Kidney (tissue), 14 donors: ENCODE data around the gene IL17F. TPM values are rescaled to one million over a fixed set of nuclear protein-coding genes. Genes with fewer than 3 reads are reported as not detected.

Experiments used
- DNase-seq, 5 donors: peaks; one replicate each; pipeline ENCODE4 v3.0.0-alpha.2; 2013 to 2020
- FAIRE-seq: peaks from 2 replicates; lab custom pipeline; 2012; peaks lifted over from hg19 to GRCh38; lab: Jason Lieb, UNC
- H3K27ac ChIP-seq, 2 donors: one replicate each; pipeline ENCODE4 v1.7.0; 2013; ENCODE audit warnings: low read depth in 2 of 2, low read length in 2 of 2, inconsistent platforms in 1 of 2
- H3K27me3 ChIP-seq: one replicate; pipeline ENCODE4 v1.7.1; 2013; ENCODE audit warnings: low read length, inconsistent platforms; ENCODE audit not compliant: control insufficient read depth, insufficient read depth
- H3K36me3 ChIP-seq, 3 donors: one replicate each; pipeline versions ENCODE4 v1.7.0 to v1.7.1; 2013; ENCODE audit warnings: low read length in 3 of 3, control low read depth in 1 of 3, inconsistent platforms in 1 of 3; ENCODE audit not compliant: insufficient read depth in 3 of 3, control insufficient read depth in 2 of 3
- H3K4me1 ChIP-seq, 3 donors: one replicate each; pipeline versions ENCODE4 v1.7.0 to v1.7.1; 2013; ENCODE audit warnings: low read length in 3 of 3, inconsistent platforms in 1 of 3, low read depth in 1 of 3; ENCODE audit not compliant: control insufficient read depth in 2 of 3, insufficient read depth in 2 of 3
- H3K4me3 ChIP-seq, 3 donors: one replicate each; pipeline versions ENCODE4 v1.7.0 to v1.8.1; 2013; ENCODE audit warnings: low read length in 3 of 3, control low read depth in 1 of 3, inconsistent platforms in 1 of 3
- H3K9ac ChIP-seq, 3 donors: one replicate each; pipeline versions ENCODE4 v1.7.0 to v1.7.1; 2013; ENCODE audit warnings: low read length in 3 of 3, control low read depth in 1 of 3, inconsistent platforms in 1 of 3
- H3K9me3 ChIP-seq, 3 donors: one replicate each; pipeline versions ENCODE4 v1.7.0 to v1.7.1; 2013; ENCODE audit warnings: low read length in 3 of 3, control low read depth in 1 of 3, inconsistent platforms in 1 of 3; ENCODE audit not compliant: control insufficient read depth in 2 of 3, insufficient read depth in 1 of 3
- CTCF ChIP-seq: IDR thresholded peaks from 3 replicates; pipeline ENCODE4 v1.5.1; 2012; ENCODE audit warnings: mild to moderate bottlenecking, moderate library complexity, borderline replicate concordance; ENCODE audit not compliant: insufficient read depth; ENCODE audit errors: extremely low read depth
- intact Hi-C: fragments of 100-400 bp; cut with DNase I; formaldehyde crosslinking; loops from one replicate; pipeline ENCODE4 v1.11.1; 2022
- polyA plus RNA-seq: library from polyadenylated mRNA; stranded (reverse); fragments of 350-450 nt; fragmentation: Illumina TruSeq; extraction: RNeasy Lipid Tissue Mini Kit (QIAGEN cat#74804); gene quantifications from one replicate; pipeline ENCODE4 v1.2.3, GENCODE V29; 2014; ENCODE audit warnings: low read depth, low replicate concordance; ENCODE audit not compliant: insufficient read depth
- total RNA-seq: library from RNA; stranded (reverse); fragmentation: NEBNext Ultra II Directional; extraction: Animal tissue kit (Norgen Biotek cat#: 25700); gene quantifications from one replicate; pipeline ENCODE4 v1.2.1, GENCODE V29; 2021
- donor health status: control.
- donor health status: control.
- donor health status: control.
- donor health status: control.
- donor health status: control.
- donor health status: DM: yes; HTN: yes; CAD: no.
- donor health status: Normal renal cell carcinoma (clear cell type).

Gene IL17F
- total and polyA plus RNA-seq, 2 donors from 2014 or later = not detected

GRCh38 chr6:52210227-52210626, 34.1 kb downstream of the IL17F start:
- intact Hi-C loops = no loop called here
- H3K9me3 ChIP-seq = no peaks in the 10 kb centered on the region
- no peaks in the 10 kb centered on the region for H3K4me1 ChIP-seq
- no peak overlapping the region for H3K9ac ChIP-seq
- FAIRE-seq (no peak), DNase-seq (no peak)
- no peak for TF ChIP-seq CTCF
- H3K36me3 ChIP-seq = no peaks in the 10 kb centered on the region
- no peaks in the 10 kb centered on the region for H3K27me3 ChIP-seq
- H3K27ac ChIP-seq = no peak overlapping the region
- H3K4me3 ChIP-seq = no peak overlapping the region

DNA sequence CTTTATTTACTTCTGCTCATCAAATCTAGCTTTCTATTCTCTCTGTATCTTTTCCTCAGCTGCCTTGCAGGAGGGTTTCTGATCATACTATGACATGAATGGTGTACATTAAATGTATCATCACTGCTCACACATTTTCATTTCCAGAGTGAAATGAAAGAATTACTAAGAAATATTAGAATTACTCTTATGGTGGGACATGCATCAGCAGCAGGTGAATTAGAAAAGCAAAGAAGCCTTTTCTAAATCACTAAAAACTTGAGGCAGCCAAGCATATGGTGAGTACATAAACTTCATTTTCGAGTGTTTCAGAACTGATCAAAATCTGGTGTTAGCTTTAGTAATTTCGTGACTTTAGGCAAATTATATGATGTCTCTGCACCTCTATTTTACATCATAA, 34.5 kb downstream of the IL17F start:
- FAIRE-seq = no peak
- Histone ChIP-seq H3K9ac (no peak overlapping the region), H3K4me3 (no peak overlapping the region), H3K4me1 (no peaks in the 10 kb centered on the region), H3K27ac (no peak overlapping the region), H3K27me3 (no peaks in the 10 kb centered on the region), H3K36me3 (no peaks in the 10 kb centered on the region), H3K9me3 (no peaks in the 10 kb centered on the region)
- DNase-seq = no peak
- intact Hi-C loops = no loop called here
- no peak for TF ChIP-seq CTCF

- H3K4me1 ChIP-seq = no peaks in the 10 kb centered on the region
- no peak for TF ChIP-seq CTCF
- no peaks in the 10 kb centered on the region for H3K36me3 ChIP-seq
- DNase-seq (no peak), FAIRE-seq (no peak)
- H3K27me3 ChIP-seq = no peaks in the 10 kb centered on the region
- H3K9me3 ChIP-seq = no peaks in the 10 kb centered on the region
- H3K4me3 ChIP-seq = no peak overlapping the region
- H3K9ac ChIP-seq = no peak overlapping the region
- no peak overlapping the region for H3K27ac ChIP-seq
- intact Hi-C loops = no loop called here
These were observed 35.7 kb downstream of the IL17F start for GRCh38 chr6:52208612-52209011.

GRCh38 chr6:52207066-52207465, 37.2 kb downstream of the IL17F start:
- Histone ChIP-seq H3K4me1 (no peaks in the 10 kb centered on the region), H3K9me3 (no peaks in the 10 kb centered on the region), H3K27ac (no peak overlapping the region), H3K27me3 (no peaks in the 10 kb centered on the region), H3K4me3 (no peak overlapping the region), H3K9ac (no peak overlapping the region), H3K36me3 (no peaks in the 10 kb centered on the region)
- no peak for FAIRE-seq
- intact Hi-C loops = no loop called here
- DNase-seq = no peak
- no peak for TF ChIP-seq CTCF
